GM13976 (cell line): ENCODE measurements around the gene TNF.

Experiments
- DNase-seq: peaks from one replicate; pipeline ENCODE4 v3.0.0; 2012; ENCODE audit warnings: low spot score
- CTCF ChIP-seq: IDR thresholded peaks from 2 replicates; pipeline ENCODE4 v1.5.1; 2012; ENCODE audit warnings: borderline replicate concordance, mild to moderate bottlenecking; ENCODE audit not compliant: insufficient read depth; ENCODE audit errors: extremely low read depth, missing control alignments, control extremely low read depth
- in situ Hi-C: fragments of 300-500 bp; cut with MboI; formaldehyde crosslinking; loops from one replicate; pipeline ENCODE4 v1.12.0; 2022; ENCODE audit warnings: low sequenced_read_pairs, mixed read lengths, inconsistent platforms; ENCODE audit not compliant: unreplicated experiment

Gene TNF

GRCh38 chr6:31544676-31545075 is 30.7 kb upstream of the TNF start:
- DNase-seq: no peak
- in situ Hi-C loops: loop anchor here (5.0 kb wide), 1 partner anchor 53 kb away; no protein-coding TSS in a partner anchor
- no peak for TF ChIP-seq CTCF

GRCh38 chr6:31545291-31545690 is 30.1 kb upstream of the TNF start:
- in situ Hi-C loops: loop anchor here (5.0 kb wide), 1 partner anchor 52 kb away; no protein-coding TSS in a partner anchor
- DNase-seq: no peak
- no peak for TF ChIP-seq CTCF

- peak; percentile 74 for DNase-seq
- peak; percentile 97 for TF ChIP-seq CTCF
- in situ Hi-C loops: loop anchor here (5.0 kb wide), 1 partner anchor 51 kb away; no protein-coding TSS in a partner anchor
Observed at GRCh38 chr6:31546339-31546957, 28.9 kb upstream of the TNF start, which contains the start of gene ATP6V1G2. Gene ATP6V1G2, minus strand, starts transcription at chr6:31546608. Its CDS starts 49 bp downstream, at chr6:31546559.

- in situ Hi-C loops: loop anchor here (5.0 kb wide), 1 partner anchor 50 kb away; no protein-coding TSS in a partner anchor
- TF ChIP-seq CTCF: no peak
- DNase-seq: peak; percentile 90
Observed at GRCh38 chr6:31546958-31547726, 28.2 kb upstream of the TNF start, which contains the start of gene NFKBIL1. Gene NFKBIL1, plus strand, starts transcription at chr6:31547608. Its CDS starts 87 bp downstream, at chr6:31547695.

- DNase-seq: no peak
Observed at GRCh38 chr6:31547727-31548543, 27.4 kb upstream of the TNF start.

More at GRCh38 chr6:31547727-31548543, 27.4 kb upstream of the TNF start:
- in situ Hi-C loops: loop anchor here (5.0 kb wide), 1 partner anchor 49 kb away; no protein-coding TSS in a partner anchor
- TF ChIP-seq CTCF: no peak
